HepG2 (cell line): ENCODE data around the gene MTUS2.

Source experiments
- CTCF ChIP-seq: sonication (generic); formaldehyde crosslinking; IDR thresholded peaks from 2 replicates; pipeline ENCODE4 v1.5.0; 2020; ENCODE audit warnings: mild to moderate bottlenecking, missing genetic modification reagents, moderate library complexity
- MNT ChIP-seq: fragments of 450-650 bp; IDR thresholded peaks from 2 replicates; pipeline ENCODE4 v1.6.1; 2016
- NFATC3 ChIP-seq: sonication (generic); formaldehyde crosslinking; IDR thresholded peaks from 2 replicates; pipeline ENCODE4 v1.5.1; 2020; ENCODE audit warnings: mild to moderate bottlenecking, missing genetic modification reagents
- POLR2AphosphoS2 ChIP-seq: IDR thresholded peaks from 2 replicates; pipeline ENCODE4 v1.6.1; 2011; ENCODE audit warnings: low read depth, low read length, improper control_type of control experiment
- TAF15 ChIP-seq: fragments of 200-400 bp; formaldehyde crosslinking; IDR thresholded peaks from one replicate; pipeline ENCODE4 v1.6.1; 2018; ENCODE audit warnings: mild to moderate bottlenecking, low read depth, low read length; ENCODE audit not compliant: poor library complexity, severe bottlenecking
- TFDP2 ChIP-seq: sonication (generic); formaldehyde crosslinking; IDR thresholded peaks from 2 replicates; pipeline ENCODE4 v1.4.0; 2020; ENCODE audit warnings: missing genetic modification reagents

GRCh38 chr13:28866932-28867331, 46.8 kb downstream of the MTUS2 start:
- no peak for TF ChIP-seq MNT
- no peak for TF ChIP-seq NFATC3 (CRISPR knock-in tag)
- TF ChIP-seq TAF15, result no peak
- no peak for TF ChIP-seq POLR2AphosphoS2
- TF ChIP-seq TFDP2 (CRISPR knock-in tag), result no peak
- TF ChIP-seq CTCF, result no peak
